Right renal cortex interstitium (tissue), 3 donors: ENCODE results near the gene CPEB3. TPM values are rescaled to one million over a fixed set of nuclear protein-coding genes. Genes with fewer than 3 reads are reported as not detected.
"Not testable (repeated sequence)": the region's sequence is repeated elsewhere in the genome, so short reads cannot be mapped to it uniquely, and the experiment has no call there.

Experiments
- DNase-seq, 3 donors: peaks; one replicate each; pipeline ENCODE4 v3.0.0-alpha.2; 2013; ENCODE audit warnings: low read depth in 3 of 3, low spot score in 2 of 3
- polyA plus RNA-seq, 3 donors: library from polyadenylated mRNA; unstranded; fragments of 120-200 nt; gene quantifications; one replicate each; pipeline ENCODE4 v1.2.1, GENCODE V29; 2013; ENCODE audit not compliant: insufficient read length in 3 of 3

Gene CPEB3
- polyA plus RNA-seq, 3 donors = 3.0 to 3.3 (median 3.0) TPM

DNA sequence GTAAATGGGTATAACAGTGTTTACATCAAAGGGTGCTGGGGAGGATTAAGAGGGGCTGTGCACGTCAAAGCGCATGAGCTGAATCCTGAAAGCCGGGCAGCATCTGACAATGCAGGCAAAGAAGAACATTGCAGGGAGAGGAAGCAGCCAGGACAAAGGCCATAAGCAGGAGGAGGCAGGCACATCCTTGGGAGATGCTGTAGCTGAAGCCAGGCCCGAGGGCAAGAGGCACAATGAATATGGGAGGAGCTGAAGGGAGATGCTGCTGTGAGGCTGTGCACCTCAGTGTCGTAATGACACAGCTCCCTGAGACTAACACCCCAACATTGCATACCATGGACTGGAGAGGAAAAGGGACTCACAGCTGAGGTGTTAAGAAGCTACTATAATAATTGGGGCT is 238.1 kb downstream of the CPEB3 start:
- no peak for DNase-seq

DNA sequence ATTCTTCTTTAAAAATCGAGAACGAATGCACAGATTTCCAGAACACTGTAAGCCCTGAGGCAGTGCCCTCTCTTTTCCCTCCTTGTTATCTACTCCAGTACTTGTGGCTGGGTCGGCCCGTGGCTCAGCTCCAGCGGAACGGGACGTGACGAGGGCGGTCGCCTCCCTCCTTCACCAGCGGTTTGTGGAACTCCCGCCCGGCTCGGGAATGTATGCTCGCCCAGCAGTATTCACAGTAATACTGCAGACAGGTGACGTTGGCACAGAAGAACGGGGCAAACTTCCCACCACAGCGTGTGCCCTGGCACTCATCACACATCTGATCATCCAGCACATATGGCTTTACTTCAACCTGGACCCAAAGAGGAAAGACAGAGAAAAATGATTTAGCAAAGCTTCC is 238.8 kb downstream of the CPEB3 start:
- DNase-seq = no peak

DNA sequence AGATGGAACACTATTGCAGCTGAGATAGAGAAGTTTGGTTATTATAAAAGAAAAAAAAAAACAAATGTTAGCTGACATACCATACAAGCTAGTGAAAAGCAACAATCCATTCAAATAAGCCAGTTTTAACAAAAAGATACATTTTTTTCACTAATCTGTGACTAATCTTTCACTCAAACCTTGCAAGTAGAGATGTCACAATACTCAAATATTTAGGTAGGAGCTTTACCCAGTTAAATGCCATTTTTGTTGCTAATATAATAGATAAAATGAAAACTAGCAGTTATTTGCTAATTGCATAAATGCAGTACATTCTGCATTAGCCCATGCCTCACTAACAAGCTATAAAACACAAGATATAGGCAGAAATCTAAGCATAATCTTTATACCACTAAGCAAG is 243.7 kb downstream of the CPEB3 start:
- no peak for DNase-seq

DNA sequence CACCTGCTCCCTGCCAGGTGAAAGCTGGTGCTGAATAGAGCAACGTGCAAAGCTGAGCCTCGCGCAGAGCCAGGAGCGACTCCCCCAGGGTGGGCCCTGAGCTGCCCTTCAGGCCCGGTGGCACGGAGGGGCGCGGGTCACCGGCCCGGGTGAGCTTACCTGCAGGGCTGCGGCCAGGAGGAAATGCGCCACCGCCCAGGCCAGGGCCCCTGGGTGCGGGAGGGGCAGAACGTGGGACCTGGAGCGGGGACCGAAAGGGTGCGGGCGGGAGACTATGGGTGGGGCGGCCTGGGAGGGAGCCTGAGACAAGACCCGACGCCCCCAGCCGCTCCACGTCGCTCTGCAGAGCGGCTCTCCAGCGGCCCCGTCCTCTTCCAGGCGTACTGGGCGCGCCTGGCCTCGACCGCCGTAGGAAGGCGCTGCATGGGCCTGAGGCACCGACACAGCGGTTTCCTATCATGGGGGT is 245.2 kb downstream of the CPEB3 start:
- no peak for DNase-seq

DNA sequence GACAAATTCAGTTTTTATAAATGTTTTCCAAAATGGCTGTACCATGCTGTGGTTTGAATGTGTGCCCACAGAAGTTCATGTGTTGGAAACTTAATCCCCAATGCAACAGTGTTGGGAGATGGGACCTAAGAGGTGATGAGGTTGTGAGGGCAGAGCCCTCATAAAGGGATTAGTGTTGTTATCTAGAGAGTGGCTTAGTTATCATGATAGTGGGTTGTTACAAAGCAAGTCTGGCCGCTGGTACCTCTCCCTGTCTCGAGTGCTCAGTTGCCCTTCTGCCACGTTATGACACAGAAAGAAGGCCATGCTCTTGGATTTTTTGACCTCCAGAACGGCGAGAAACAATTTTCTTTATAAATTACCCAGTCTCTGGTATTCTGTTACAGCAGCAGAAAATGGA is 248.3 kb downstream of the CPEB3 start:
- DNase-seq = no peak

DNA sequence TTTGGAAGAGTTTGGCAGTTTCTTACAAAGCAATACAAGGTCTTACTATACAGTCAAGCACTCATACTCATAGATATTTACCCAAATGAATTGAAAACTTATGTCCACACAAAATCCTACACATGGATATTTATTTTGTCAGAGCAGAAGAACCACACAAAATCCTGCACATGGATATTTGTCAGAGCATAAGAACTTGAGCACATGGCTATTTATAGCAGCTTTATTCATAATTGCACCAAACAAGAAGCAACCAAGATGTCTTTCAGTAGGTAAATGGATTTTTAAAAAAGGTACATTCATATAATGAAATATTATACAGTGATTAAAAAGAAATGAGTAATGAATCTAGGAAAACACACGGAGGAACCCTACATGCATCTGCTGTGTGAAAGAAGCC is 251.9 kb downstream of the CPEB3 start:
- no peak for DNase-seq

DNA sequence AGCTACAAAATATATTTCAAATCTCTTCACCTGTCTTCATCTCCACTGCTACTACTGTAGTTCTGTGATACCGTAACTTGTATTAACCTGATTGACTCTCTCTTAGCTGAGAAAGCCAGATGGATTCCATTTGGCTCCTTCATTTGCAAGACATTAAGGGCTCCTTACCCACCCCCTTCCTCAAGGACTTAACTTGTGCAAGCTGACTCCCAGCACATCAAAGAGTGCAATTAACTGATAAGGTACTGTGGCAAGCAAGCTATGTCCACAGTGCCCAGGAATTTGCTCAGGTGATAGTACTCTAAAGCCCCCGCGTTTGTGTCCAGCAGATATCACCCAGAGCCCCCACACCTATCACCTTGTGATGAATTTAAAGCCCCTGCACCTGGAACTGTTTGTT is 257.8 kb downstream of the CPEB3 start:
- DNase-seq = not testable (repeated sequence)

DNA sequence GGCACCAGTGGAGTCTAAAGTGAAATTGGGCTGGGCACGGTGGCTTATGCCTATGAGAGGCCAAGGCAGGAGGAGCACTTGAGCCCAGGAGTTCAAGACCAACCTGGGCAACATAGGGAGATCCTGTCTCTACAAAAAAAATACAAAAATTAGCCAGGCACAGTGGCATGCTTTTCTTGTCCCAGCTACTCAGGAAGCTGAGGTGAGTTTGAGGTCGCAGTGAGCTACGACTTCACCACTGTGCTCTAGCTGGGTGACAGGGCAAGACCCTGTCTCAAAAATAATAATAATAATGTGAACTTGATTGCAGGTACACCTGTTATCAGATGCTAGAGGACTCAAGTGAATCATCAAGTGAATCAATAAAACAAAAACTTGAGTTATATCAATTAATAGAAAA is 259.3 kb downstream of the CPEB3 start:
- no peak for DNase-seq

DNA sequence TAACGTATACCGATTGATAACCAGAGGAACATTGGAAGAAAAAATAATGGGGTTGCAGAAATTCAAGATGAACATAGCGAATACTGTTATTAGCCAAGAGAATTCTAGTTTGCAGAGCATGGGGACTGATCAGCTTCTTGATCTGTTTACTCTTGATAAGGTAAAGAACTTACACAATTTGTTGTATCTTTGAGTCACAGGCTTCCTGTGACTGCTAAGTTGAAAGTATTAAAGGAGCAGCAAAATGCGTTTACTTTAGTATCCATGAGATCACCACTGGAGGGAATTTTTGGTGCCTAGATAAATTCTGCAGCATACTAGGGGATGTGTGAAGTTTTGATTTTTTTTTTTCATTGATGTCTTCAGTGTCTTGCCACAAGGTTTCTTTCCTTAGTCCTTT is 263.7 kb downstream of the CPEB3 start:
- no peak for DNase-seq

DNA sequence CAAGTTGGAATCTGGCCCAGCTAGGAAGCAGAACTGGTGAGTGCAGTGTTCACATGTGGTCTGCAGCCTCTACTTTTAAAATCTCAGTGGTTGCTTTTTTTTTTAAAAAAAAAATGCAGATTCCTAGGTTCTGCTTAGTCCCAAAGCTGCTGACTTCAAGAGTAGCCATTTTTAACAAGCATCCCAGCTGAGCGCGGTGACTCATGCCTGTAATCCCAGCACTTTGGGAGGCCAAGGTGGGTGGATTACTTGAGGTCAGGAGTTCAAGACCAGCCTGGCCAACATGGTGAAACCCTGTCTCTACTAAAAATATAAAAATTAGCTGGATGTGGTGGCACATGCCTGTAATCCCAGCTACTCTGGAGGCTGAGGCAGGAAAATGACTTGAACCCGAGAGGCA is 265.5 kb downstream of the CPEB3 start:
- DNase-seq = not testable (repeated sequence)

DNA sequence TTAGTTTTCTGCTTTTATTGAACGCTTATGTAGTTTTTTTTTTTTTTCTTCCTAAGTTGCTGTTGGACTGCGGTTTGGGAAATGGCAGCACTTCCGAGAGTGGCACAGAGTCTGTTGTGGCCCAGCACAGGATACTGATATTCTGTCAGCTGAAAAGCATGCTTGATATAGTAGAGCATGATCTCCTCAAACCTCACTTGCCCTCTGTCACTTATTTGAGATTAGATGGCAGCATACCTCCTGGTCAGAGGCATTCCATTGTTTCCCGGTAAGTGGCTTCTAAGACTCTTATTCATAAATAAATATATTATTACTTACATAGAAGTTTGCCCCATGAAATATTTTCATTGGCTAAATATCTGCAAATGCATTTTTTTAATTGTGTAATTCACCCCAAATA is 266.2 kb downstream of the CPEB3 start:
- no peak for DNase-seq

DNA sequence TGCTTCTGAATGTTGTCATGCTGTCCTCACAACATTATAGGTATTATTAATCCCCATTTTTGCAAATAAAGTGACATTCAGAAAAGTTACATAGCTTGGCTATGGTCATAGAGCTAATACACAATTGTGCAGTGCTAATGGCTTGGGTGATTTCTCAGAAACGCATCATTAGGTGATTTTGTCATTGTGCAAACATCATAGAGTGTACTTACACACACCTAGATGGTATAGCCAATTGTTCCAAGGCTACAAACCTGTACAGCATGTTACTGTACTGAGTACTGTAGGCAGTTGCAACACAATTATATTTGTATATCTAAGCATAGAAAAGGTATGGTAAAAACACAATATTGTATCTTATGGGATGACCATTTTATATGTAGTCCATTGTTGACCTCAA is 276.3 kb downstream of the CPEB3 start:
- DNase-seq = no peak

DNA sequence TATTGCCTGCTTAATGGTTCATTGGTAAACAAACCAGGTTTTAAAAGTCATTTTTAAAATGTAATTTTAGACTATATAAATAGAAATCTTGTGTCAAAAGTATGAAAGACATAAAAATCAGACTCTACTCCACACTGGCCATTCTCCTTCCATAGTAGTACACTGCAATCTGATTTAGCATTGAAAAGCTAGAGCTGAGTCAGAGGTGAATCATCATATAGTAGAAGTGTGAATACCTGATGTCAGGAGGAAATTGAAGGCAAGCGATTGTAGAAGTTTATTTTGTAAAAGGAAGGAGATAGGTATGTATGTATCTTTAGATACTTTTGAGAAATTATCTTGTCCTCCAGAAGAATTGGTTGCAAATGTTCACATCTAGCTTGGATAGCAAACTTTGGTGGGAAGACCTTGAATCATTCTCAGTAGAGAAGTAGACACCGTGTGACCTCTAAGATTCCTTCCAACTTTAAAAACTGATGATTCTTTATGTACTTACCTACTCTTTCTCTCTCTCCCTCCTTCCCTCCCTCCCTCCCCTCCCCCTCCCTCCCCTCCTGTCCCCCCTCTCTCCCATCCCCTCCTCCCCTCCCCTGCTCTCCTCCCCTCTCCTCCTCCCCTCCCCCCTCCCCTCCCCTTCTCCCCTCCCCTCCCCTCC is 279.2 kb downstream of the CPEB3 start:
- no peak for DNase-seq

DNA sequence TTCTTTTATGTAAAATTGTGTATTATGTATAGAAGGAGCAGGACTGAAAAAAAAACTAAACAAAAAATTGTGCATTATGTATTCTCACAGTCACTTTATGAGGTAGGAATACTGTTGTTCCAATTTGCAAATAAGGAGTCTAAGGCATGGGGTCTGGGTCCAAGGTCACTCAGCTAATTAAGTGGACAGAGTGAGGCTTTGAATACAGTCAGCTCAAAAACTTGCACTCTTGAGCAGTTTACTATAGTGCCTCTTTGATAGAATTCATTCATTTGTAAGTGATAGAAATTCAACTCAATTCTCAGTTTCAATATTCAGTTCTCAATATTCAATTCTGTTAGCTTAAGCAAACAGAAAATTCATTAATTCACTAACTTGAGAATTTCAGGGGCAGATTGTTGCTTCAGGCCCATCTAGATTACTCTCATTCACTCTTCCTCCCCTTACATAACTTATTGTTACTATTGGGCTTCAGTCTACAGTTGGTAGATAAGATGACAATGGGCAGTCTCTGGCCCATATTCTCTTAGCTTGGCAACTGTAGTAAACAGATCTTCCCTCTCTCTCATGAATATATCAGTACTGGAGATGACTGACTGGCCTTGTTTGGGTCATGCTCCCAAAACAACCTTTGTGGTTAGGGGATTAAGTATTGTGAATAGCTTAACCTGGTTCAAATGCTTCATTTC is 280.7 kb downstream of the CPEB3 start:
- DNase-seq = no peak

DNA sequence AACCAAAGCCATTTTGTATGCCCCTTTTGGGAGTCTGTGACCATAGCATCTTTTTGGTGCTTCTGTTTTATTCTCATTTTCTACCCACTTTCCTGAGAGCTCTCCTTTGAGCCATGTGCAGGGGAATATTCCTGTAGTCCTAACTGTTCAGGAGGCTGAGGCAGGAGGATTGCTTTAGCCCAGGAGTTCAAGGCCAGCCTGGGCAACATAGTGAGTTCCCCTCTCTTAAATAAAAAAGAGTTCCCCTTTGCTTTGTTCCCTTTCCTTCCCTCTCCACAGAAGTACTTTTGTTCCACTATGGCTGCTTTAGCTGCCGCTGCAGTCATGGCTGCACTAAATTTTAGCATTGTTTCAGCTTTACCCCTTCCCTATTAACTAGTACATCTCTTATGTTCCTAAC is 281.4 kb downstream of the CPEB3 start:
- no peak for DNase-seq

DNA sequence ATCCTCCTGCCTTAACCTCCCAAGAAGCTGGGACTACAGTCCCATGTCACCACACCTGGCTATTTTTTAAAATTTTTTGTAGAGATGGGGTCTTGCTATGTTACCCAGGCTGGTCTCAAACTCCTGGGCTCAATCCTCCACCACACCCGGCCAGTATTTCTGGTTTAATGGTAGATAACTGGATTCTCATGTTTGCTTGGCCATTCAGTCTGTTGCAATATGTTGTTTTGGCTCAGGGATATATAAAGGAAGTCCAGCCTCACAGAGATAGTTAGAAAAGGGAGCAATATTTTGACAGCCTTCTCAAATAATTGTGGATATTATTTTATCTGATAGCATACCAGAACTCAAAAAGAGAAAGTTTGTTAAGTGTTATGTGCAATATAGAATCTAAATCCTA is 284.9 kb downstream of the CPEB3 start:
- DNase-seq = no peak

DNA sequence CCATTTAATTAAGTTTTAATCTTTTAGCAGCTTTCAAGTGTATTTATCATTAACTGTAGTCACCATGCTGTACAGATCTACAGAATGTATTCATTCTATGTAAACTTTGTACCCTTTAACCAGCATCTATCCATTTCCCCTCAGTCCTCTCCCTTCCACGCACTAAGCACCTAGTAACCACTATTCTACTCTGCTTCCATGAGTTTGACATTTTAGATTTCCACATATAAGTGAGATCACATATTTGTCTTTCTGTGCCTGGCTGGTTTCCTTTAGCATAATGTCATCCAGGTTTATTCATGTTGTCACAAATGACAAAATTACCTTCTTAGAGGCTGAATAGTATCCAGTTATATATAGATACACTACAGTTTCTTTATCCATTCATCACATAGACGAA is 287.6 kb downstream of the CPEB3 start:
- DNase-seq = no peak

DNA sequence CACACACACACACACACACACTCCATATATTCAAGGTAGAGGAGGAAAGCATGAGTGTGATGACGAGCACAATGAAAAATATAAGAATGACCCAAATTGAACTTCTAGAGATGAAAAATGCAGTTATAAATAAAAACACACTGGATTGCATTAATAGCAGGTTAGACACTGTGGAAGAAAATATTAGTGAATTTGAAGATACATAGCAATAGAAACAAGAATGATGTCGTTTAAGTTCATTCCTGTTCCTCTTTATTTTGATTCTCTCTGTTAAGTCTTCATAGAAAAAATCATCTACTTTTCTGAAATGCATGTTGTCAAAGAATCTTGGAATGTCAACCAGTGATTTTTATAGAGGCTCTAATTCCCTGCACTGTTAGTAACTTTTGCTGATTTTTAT is 288.9 kb downstream of the CPEB3 start:
- no peak for DNase-seq

DNA sequence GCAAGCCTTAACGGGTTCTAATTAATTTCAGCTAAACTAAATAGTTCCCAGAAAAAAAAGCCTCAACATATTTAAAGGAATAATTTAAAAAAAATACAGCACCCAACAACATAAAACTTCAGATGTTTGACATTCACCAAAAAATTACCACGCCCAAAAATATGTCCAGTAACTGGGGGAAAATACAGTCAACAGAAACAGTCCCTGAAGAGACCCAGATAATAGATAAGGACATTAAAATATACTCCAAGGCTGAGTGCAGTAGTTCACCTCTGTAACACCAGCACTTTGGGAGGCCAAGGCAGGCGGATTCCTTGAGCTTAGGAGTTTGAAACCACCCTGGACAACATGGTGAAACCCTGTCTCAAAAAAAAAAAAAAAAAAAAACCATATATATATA is 289.3 kb downstream of the CPEB3 start:
- no peak for DNase-seq
